Skeletal muscle tissue (tissue), 4 donors: ENCODE results near the gene SKA2. TPM values are rescaled to one million over a fixed set of nuclear protein-coding genes. Genes with fewer than 3 reads are reported as not detected.
"Not testable (repeated sequence)": the region's sequence is repeated elsewhere in the genome, so short reads cannot be mapped to it uniquely, and the experiment has no call there.

Source experiments
- H3K27ac ChIP-seq: one replicate; pipeline ENCODE4 v1.7.0; 2013; ENCODE audit warnings: mild to moderate bottlenecking, low read depth, low read length, inconsistent platforms
- H3K27me3 ChIP-seq, 3 donors: one replicate each; pipeline ENCODE4 v1.7.0; 2013; ENCODE audit warnings: low read length in 3 of 3; ENCODE audit not compliant: control insufficient read depth in 3 of 3, insufficient read depth in 3 of 3
- H3K36me3 ChIP-seq, 3 donors: one replicate each; pipeline ENCODE4 v1.7.0; 2013; ENCODE audit warnings: low read length in 3 of 3; ENCODE audit not compliant: control insufficient read depth in 3 of 3, insufficient read depth in 3 of 3
- H3K4me1 ChIP-seq, 3 donors: one replicate each; pipeline ENCODE4 v1.7.0; 2013; ENCODE audit warnings: low read length in 3 of 3, mild to moderate bottlenecking in 3 of 3; ENCODE audit not compliant: control insufficient read depth in 3 of 3, insufficient read depth in 3 of 3
- H3K4me3 ChIP-seq, 3 donors: one replicate each; pipeline ENCODE4 v1.7.0; 2013; ENCODE audit warnings: low read length in 3 of 3
- H3K9ac ChIP-seq, 3 donors: one replicate each; pipeline ENCODE4 v1.7.0; 2013; ENCODE audit warnings: low read length in 3 of 3, mild to moderate bottlenecking in 3 of 3, moderate library complexity in 2 of 3, low read depth in 1 of 3
- H3K9me3 ChIP-seq, 3 donors: one replicate each; pipeline ENCODE4 v1.7.0; 2013; ENCODE audit warnings: low read length in 3 of 3; ENCODE audit not compliant: control insufficient read depth in 3 of 3
- total RNA-seq: library from RNA; depleted of rRNA; stranded (reverse); fragments of >200 nt; gene quantifications from one replicate; pipeline ENCODE4 v1.2.3, GENCODE V29; 2014
- donor health status: Osteomylitis.

The SKA2 gene
- total RNA-seq, 1 donor from 2014 or later = 25.1 TPM

- H3K27me3 ChIP-seq = no peaks in the 10 kb centered on the region
- peak within 1 kb of the TSS; percentile 87 to 95 (median 87) for H3K4me3 ChIP-seq
- H3K9ac ChIP-seq = peak within 1 kb of the TSS; percentile 87 to 94 (median 92)
- H3K36me3 ChIP-seq = peaks cover 0 to 5% (median 0%) of the 10 kb centered on the region in 3 donors
- H3K27ac ChIP-seq = peak within 1 kb of the TSS; percentile 94
- H3K9me3 ChIP-seq = no peaks in the 10 kb centered on the region
- H3K4me1 ChIP-seq = peaks cover 13 to 14% (median 13%) of the 10 kb centered on the region in 3 donors
These were observed 48.3 kb downstream of the SKA2 start, which contains the start of gene TRIM37 for GRCh38 chr17:59106463-59107305. TSS of gene TRIM37 (minus strand) at chr17:59106880. CDS start at chr17:59106461, 419 bp downstream.

GRCh38 chr17:59105852-59106462 is 49.0 kb downstream of the SKA2 start:
- Histone ChIP-seq H3K4me3 (peak overlapping the region; percentile 87 to 95 (median 87)), H3K9ac (peak overlapping the region; percentile 87 to 94 (median 92)), H3K4me1 (peaks cover 13 to 14% (median 13%) of the 10 kb centered on the region in 3 donors), H3K36me3 (peaks cover 0 to 3% (median 0%) of the 10 kb centered on the region in 3 donors), H3K9me3 (no peaks in the 10 kb centered on the region), H3K27me3 (no peaks in the 10 kb centered on the region), H3K27ac (peak overlapping the region; percentile 94)

DNA sequence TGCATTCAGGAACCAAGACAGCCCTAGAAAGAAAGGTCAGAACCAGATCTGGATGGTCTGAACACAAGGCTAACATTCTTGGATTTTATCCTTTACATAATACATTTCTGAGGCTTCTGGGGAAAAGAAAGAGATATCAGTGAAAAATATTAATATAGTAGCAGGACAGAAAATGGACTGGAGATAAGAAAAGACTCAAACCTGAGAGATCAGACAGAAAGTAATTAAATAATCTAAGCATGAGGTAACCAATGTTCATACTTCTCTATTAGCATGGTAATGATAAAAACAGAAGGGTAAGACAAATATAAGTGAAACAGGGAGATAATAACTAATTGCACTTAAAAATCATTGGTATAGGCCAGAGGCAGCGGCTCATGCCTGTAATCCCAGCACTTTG is 53.8 kb downstream of the SKA2 start:
- Histone ChIP-seq H3K27ac (no peak overlapping the region), H3K27me3 (no peaks in the 10 kb centered on the region), H3K36me3 (peaks cover 0 to 3% (median 0%) of the 10 kb centered on the region in 3 donors), H3K4me1 (peaks cover 5 to 8% (median 6%) of the 10 kb centered on the region in 3 donors), H3K9me3 (no peaks in the 10 kb centered on the region), H3K4me3 (no peak overlapping the region), H3K9ac (no peak overlapping the region)

GRCh38 chr17:59097876-59098275 is 57.1 kb downstream of the SKA2 start:
- no peaks in the 10 kb centered on the region for H3K9me3 ChIP-seq
- peaks cover 0 to 3% (median 3%) of the 10 kb centered on the region in 3 donors for H3K4me1 ChIP-seq
- H3K4me3 ChIP-seq = no peak overlapping the region
- H3K36me3 ChIP-seq = no peaks in the 10 kb centered on the region
- no peak overlapping the region for H3K9ac ChIP-seq
- no peaks in the 10 kb centered on the region for H3K27me3 ChIP-seq
- no peak overlapping the region for H3K27ac ChIP-seq

- no peak overlapping the region for H3K27ac ChIP-seq
- peaks cover 0 to 3% (median 3%) of the 10 kb centered on the region in 3 donors for H3K4me1 ChIP-seq
- no peak overlapping the region for H3K9ac ChIP-seq
- no peaks in the 10 kb centered on the region for H3K9me3 ChIP-seq
- H3K4me3 ChIP-seq = no peak overlapping the region
- no peaks in the 10 kb centered on the region for H3K27me3 ChIP-seq
- H3K36me3 ChIP-seq = no peaks in the 10 kb centered on the region
These were observed 60.0 kb downstream of the SKA2 start for GRCh38 chr17:59094861-59095530.

DNA sequence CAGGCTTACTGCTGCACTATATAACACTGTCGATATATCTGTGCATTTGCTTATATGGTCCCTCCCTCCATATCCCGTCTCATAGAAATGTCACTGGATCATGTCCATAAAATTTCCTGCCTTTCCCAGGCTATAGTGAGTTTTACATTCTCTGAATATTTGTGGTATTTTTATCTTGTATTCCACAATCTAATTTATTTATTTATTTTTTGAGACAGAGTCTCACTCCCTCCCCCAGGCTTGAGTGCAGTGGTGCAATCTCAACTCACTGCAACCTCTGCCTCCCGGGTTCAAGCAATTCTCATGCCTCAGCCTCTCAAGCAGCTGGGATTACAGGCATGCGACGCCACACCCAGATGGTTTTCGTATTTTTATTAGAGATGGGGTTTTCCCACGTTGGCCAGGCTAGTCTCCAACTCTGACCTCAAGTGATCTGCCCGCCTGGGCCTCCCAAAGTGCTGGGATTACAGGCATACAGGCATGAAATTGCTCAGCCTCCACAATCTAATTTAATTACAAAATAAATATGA is 61.2 kb downstream of the SKA2 start:
- Histone ChIP-seq H3K27ac (no peak overlapping the region), H3K4me3 (peak overlapping the region in 1 of 3 donors; percentile 30), H3K36me3 (peaks cover 2 to 8% (median 5%) of the 10 kb centered on the region in 3 donors), H3K9me3 (no peaks in the 10 kb centered on the region), H3K27me3 (no peaks in the 10 kb centered on the region), H3K9ac (no peak overlapping the region), H3K4me1 (peaks cover 0 to 3% (median 3%) of the 10 kb centered on the region in 3 donors)

DNA sequence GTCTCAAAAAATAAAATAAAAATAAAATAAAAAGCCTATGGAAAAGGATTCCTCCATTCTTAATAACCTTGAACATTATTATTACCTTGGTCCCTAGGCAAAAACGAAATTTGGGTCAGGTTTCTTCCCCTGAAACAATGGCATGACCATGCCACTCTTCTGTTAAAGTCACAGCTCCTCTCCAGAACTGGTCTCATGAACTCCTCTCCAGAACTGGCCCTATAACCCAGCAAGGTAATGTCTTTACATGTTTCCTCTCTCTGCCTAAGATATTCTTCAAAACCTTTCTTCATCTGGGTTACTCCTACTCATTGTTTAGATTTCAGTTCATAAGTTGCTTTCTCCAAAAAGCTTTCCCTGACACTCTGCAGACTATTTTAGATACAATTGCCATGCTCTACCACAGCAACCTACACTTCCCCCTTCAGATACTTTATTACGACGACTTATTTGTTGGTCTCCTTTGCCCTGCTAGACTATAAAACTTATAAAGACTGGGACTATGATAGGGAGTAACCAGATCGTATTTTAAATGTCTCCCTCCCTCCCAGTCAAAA is 61.8 kb downstream of the SKA2 start:
- Histone ChIP-seq H3K36me3 (peaks cover 2 to 12% (median 8%) of the 10 kb centered on the region in 3 donors), H3K27ac (no peak overlapping the region), H3K9me3 (no peaks in the 10 kb centered on the region), H3K9ac (no peak overlapping the region), H3K4me1 (peaks cover 0 to 3% (median 3%) of the 10 kb centered on the region in 3 donors), H3K27me3 (no peaks in the 10 kb centered on the region), H3K4me3 (peak overlapping the region in 1 of 3 donors; percentile 30)

DNA sequence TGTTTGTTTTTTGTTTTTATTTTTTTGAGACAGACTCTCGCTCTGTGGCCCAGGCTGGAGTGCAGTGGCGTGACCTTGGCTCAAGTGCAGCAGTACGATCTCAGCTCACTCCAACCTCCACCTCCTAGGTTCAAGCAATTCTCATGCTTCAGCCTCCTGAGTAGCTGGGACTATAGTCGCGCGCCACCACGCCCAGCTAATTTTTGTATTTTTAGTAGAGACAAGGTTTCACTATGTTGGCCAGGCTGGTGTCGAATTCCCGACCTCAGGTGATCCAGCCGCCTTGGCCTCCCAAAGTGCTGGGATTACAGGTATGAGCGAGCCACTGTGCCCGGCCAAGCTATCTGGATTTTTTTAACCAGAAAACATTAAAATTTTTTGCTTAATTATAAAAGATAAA is 64.4 kb downstream of the SKA2 start:
- not testable (repeated sequence) for H3K4me3 ChIP-seq, H3K27ac ChIP-seq, H3K4me1 ChIP-seq, H3K9me3 ChIP-seq, H3K9ac ChIP-seq, H3K27me3 ChIP-seq
- H3K36me3 ChIP-seq = peaks cover 4 to 19% (median 15%) of the 10 kb centered on the region in 3 donors

- Histone ChIP-seq H3K27ac (no peak overlapping the region), H3K9me3 (no peaks in the 10 kb centered on the region), H3K4me1 (no peaks in the 10 kb centered on the region), H3K9ac (no peak overlapping the region), H3K27me3 (no peaks in the 10 kb centered on the region), H3K36me3 (peaks cover 4 to 22% (median 19%) of the 10 kb centered on the region in 3 donors), H3K4me3 (no peak overlapping the region)
These were observed 70.8 kb downstream of the SKA2 start for GRCh38 chr17:59084154-59084553.
